CD4-positive, CD25-positive, alpha-beta regulatory T cell (primary cell): ENCODE data around the gene LOC128125822. TPM values are rescaled to one million over a fixed set of nuclear protein-coding genes. Genes with fewer than 3 reads are reported as not detected.

ENCODE experiments used
- ATAC-seq, 2 donors: fragments of 150-1000 bp; cut with Tn5 transposase; one replicate each; pipeline ENCODE4 v1.10.0; 2021; ENCODE audit warnings: low read depth in 2 of 2, moderate number of reproducible peaks in 2 of 2, moderate library complexity in 1 of 2
- DNase-seq, 3 donors: peaks; one replicate each; pipeline versions ENCODE4 v3.0.0 to v3.0.0-alpha.2; 2012 to 2022; ENCODE audit warnings: mixed read lengths in 1 of 3
- H3K27ac ChIP-seq: one replicate; pipeline ENCODE4 v1.7.0; 2013; ENCODE audit warnings: mild to moderate bottlenecking, low read length; ENCODE audit not compliant: insufficient read depth, poor library complexity, severe bottlenecking
- H3K27me3 ChIP-seq: one replicate; pipeline ENCODE4 v1.7.0; 2013; ENCODE audit warnings: low read length; ENCODE audit not compliant: control insufficient read depth, insufficient read depth
- H3K36me3 ChIP-seq: one replicate; pipeline ENCODE4 v1.7.0; 2013; ENCODE audit warnings: mild to moderate bottlenecking, low read length, moderate library complexity; ENCODE audit not compliant: control insufficient read depth, insufficient read depth
- H3K4me1 ChIP-seq: 2 replicates; pipeline ENCODE4 v1.7.0; 2013; ENCODE audit warnings: mild to moderate bottlenecking, low read length; ENCODE audit not compliant: insufficient read depth, control insufficient read depth, poor library complexity, severe bottlenecking
- H3K4me3 ChIP-seq: one replicate; pipeline ENCODE4 v1.7.0; 2013; ENCODE audit warnings: low read depth, mild to moderate bottlenecking, low read length, moderate library complexity
- H3K9me3 ChIP-seq, 2 experiments: 1 replicate in 1 of 2; 2 replicates in 1 of 2; pipeline ENCODE4 v1.7.0; 2013; ENCODE audit warnings: low read length in 2 of 2, mild to moderate bottlenecking in 1 of 2, moderate library complexity in 1 of 2; ENCODE audit not compliant: control insufficient read depth in 2 of 2
- H3K27ac Mint-ChIP-seq, 3 donors: one replicate each; pipeline ENCODE4 v1.8.0; 2020 to 2022; ENCODE audit warnings: mild to moderate bottlenecking in 3 of 3, mixed read lengths in 3 of 3, moderate library complexity in 2 of 3
- H3K27me3 Mint-ChIP-seq: one replicate; pipeline ENCODE4 v1.8.0; 2022; ENCODE audit warnings: mild to moderate bottlenecking, mixed read lengths
- H3K36me3 Mint-ChIP-seq: one replicate; pipeline ENCODE4 v1.8.0; 2020; ENCODE audit warnings: mixed read lengths
- H3K4me1 Mint-ChIP-seq, 4 donors: one replicate each; pipeline ENCODE4 v1.8.0; 2020 to 2022; ENCODE audit warnings: mixed read lengths in 4 of 4, mild to moderate bottlenecking in 1 of 4
- H3K4me3 Mint-ChIP-seq, 4 donors: one replicate each; pipeline ENCODE4 v1.8.0; 2020 to 2022; ENCODE audit warnings: mild to moderate bottlenecking in 4 of 4, mixed read lengths in 4 of 4, moderate library complexity in 3 of 4
- H3K9me3 Mint-ChIP-seq, 7 donors: one replicate each; pipeline ENCODE4 v1.8.0; 2020 to 2022; ENCODE audit warnings: mixed read lengths in 7 of 7, mild to moderate bottlenecking in 3 of 7, moderate library complexity in 2 of 7
- polyA plus RNA-seq, 4 donors: library from polyadenylated mRNA; unstranded; fragments of 300-500 nt; fragmentation: Illumina TruSeq; gene quantifications; one replicate each; pipeline ENCODE4 v1.2.3, GENCODE V29; 2021
- total RNA-seq: library from RNA; stranded (reverse); gene quantifications from one replicate; pipeline ENCODE4 v1.2.3, GENCODE V29; 2022

LOC128125822 gene

GRCh38 chr6:63609231-63609630 is 37.0 kb downstream of the LOC128125822 start:
- DNase-seq: no peak
- no peak overlapping the region for H3K27ac ChIP-seq
- Mint-ChIP-seq H3K4me3 (no peak overlapping the region), H3K27me3 (peaks cover 15% of the 10 kb centered on the region), H3K4me1 (no peaks in the 10 kb centered on the region), H3K36me3 (no peaks in the 10 kb centered on the region), H3K9me3 (peaks cover 0 to 3% (median 0%) of the 10 kb centered on the region in 7 donors), H3K27ac (no peak overlapping the region)
- H3K9me3 ChIP-seq: no peaks in the 10 kb centered on the region
- H3K36me3 ChIP-seq: no peaks in the 10 kb centered on the region
- no peak for ATAC-seq
- no peaks in the 10 kb centered on the region for H3K4me1 ChIP-seq
- H3K4me3 ChIP-seq: no peak overlapping the region
- peaks cover 2% of the 10 kb centered on the region for H3K27me3 ChIP-seq

GRCh38 chr6:63610944-63611343 is 38.7 kb downstream of the LOC128125822 start:
- Histone ChIP-seq H3K4me1 (no peaks in the 10 kb centered on the region), H3K27me3 (peaks cover 2% of the 10 kb centered on the region), H3K9me3 (no peaks in the 10 kb centered on the region), H3K27ac (no peak overlapping the region), H3K4me3 (no peak overlapping the region), H3K36me3 (no peaks in the 10 kb centered on the region)
- H3K27me3 Mint-ChIP-seq: peaks cover 15% of the 10 kb centered on the region
- H3K9me3 Mint-ChIP-seq: peaks cover 0 to 3% (median 0%) of the 10 kb centered on the region in 7 donors
- no peaks in the 10 kb centered on the region for H3K4me1 Mint-ChIP-seq
- H3K4me3 Mint-ChIP-seq: no peak overlapping the region
- H3K27ac Mint-ChIP-seq: no peak overlapping the region
- DNase-seq (no peak), ATAC-seq (no peak)
- H3K36me3 Mint-ChIP-seq: no peaks in the 10 kb centered on the region

GRCh38 chr6:63611560-63611959 is 39.3 kb downstream of the LOC128125822 start:
- peaks cover 19% of the 10 kb centered on the region for H3K27me3 Mint-ChIP-seq
- no peaks in the 10 kb centered on the region for H3K36me3 ChIP-seq
- no peak overlapping the region for H3K27ac ChIP-seq
- no peaks in the 10 kb centered on the region for H3K4me1 ChIP-seq
- no peaks in the 10 kb centered on the region for H3K9me3 ChIP-seq
- H3K27me3 ChIP-seq: peaks cover 2% of the 10 kb centered on the region
- no peak overlapping the region for H3K4me3 Mint-ChIP-seq
- DNase-seq (no peak), ATAC-seq (no peak)
- peaks cover 0 to 3% (median 0%) of the 10 kb centered on the region in 7 donors for H3K9me3 Mint-ChIP-seq
- H3K36me3 Mint-ChIP-seq: no peaks in the 10 kb centered on the region
- no peak overlapping the region for H3K27ac Mint-ChIP-seq
- no peaks in the 10 kb centered on the region for H3K4me1 Mint-ChIP-seq
- H3K4me3 ChIP-seq: no peak overlapping the region

GRCh38 chr6:63615590-63615989 is 43.3 kb downstream of the LOC128125822 start:
- ATAC-seq: no peak
- Mint-ChIP-seq H3K4me1 (no peaks in the 10 kb centered on the region), H3K4me3 (no peak overlapping the region), H3K9me3 (no peaks in the 10 kb centered on the region), H3K27ac (no peak overlapping the region), H3K36me3 (no peaks in the 10 kb centered on the region), H3K27me3 (peaks cover 37% of the 10 kb centered on the region)
- Histone ChIP-seq H3K36me3 (no peaks in the 10 kb centered on the region), H3K9me3 (no peaks in the 10 kb centered on the region), H3K4me3 (no peak overlapping the region), H3K27me3 (peaks cover 5% of the 10 kb centered on the region), H3K4me1 (no peaks in the 10 kb centered on the region), H3K27ac (no peak overlapping the region)
- no peak for DNase-seq

Other genes with a start within 250 kb of the LOC128125822 start
- 126 TPM for gene PTP4A1, start within 50 bp of the LOC128125822 start, total RNA-seq
- gene PTP4A1, start within 50 bp of the LOC128125822 start, polyA plus RNA-seq: 10 to 100 TPM; 54.1 to 72.7 (median 60.8) TPM
- gene PHF3, start 63.3 kb downstream of the LOC128125822 start, total RNA-seq: 103 TPM
- 10 to 100 TPM; 19.4 to 30.1 (median 21.2) TPM for gene PHF3, start 63.3 kb downstream of the LOC128125822 start, polyA plus RNA-seq